Measurements from ENCODE around the gene SLC1A2.

SLC1A2 gene

DNA sequence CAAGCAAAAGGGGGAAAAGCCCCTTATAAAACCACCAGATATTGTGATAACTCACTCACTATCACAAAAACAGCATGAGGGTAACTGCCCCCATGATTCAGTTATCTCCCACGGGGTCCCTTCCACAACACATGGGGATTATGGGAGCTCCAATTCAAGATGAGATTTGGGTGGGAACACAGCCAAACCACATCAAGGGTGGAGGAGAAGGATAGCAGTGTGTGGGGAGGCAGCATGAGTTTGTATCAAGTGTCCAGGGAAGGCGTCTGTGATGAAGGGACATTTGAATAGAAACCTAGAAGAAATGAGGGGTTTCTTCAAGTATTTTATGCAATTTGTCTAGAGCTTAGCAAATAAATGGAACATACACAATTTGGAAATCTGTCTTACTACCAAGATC lies 98.2 kb downstream of the SLC1A2 start:
- no peak for TF ChIP-seq ZC3H10 (CRISPR knock-in tag; IDR thresholded peaks at IDR 0.05)
- TF ChIP-seq, protein P1, sequence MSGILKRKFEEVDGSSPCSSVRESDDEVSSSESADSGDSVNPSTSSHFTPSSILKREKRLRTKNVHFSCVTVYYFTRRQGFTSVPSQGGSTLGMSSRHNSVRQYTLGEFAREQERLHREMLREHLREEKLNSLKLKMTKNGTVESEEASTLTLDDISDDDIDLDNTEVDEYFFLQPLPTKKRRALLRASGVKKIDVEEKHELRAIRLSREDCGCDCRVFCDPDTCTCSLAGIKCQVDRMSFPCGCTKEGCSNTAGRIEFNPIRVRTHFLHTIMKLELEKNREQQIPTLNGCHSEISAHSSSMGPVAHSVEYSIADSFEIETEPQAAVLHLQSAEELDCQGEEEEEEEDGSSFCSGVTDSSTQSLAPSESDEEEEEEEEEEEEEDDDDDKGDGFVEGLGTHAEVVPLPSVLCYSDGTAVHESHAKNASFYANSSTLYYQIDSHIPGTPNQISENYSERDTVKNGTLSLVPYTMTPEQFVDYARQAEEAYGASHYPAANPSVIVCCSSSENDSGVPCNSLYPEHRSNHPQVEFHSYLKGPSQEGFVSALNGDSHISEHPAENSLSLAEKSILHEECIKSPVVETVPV (CRISPR knock-in tag; IDR thresholded peaks at IDR 0.05): no peak
- no peak for TF ChIP-seq ZNF70 (CRISPR knock-in tag; IDR thresholded peaks at IDR 0.05)
- no peak for TF ChIP-seq ESRRG (CRISPR knock-in tag; IDR thresholded peaks at IDR 0.05)
- no peak for ATAC-seq

DNA sequence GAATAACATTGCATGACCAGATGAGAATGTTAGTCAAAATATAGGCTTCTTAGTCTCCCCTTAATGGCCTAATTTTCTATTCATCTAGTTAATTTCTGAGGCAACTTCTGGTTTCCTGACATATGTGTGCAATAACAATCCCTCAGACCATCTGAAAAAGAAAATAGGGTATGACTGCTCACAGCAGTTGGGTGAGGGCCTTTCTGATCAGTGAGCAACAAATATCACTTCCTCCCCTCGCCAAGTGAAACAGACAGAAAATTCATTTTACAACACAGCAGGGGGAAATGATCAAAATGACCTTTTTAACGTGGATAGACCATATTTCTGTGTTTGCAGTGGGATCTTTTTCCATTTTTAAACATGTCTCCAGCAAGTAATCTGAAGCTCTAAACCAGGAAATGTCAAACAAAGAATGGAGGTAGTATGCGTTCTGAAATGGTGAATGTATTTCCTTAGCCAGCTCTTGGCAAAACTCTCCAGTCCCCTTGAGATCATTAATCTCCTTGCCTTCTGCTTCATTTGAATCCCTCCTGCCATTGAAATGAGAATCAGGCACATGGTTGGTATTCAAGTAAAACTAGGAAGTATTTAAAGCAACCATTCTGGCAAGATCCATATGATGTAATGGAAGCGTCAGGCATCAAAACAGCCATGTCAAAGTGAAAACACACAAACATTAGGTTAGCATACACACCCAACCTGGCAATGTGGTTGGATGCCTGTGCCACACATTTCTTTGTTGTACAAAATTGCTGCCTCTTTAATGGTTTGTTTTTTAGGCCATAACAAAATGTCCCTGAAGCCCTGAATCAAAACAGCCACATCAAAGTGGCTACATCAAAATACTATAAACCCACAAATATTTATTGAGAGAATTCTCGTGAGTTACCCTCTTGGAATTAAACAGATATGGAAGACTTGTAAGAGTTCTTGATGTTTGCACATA lies 100.1 kb downstream of the SLC1A2 start:
- no peak for ATAC-seq

DNA sequence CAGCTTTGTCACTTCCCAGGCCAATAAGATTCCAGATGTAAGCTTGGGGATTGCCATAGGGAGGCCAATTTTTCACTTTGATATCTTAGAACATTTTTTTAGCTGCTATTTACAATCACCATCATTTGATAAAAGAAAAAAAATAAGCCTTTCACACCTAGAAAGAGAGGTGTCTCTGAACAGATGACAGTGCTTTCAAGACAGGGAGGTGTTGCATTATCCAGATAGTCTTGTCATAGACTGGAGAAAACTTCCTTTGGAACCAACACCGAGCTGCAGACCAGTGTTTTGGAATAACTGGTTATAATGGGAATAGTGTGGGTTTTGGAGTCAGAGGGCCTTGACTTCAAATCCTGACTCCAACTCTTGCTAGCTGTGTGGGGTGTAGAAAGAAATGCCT lies 101.0 kb downstream of the SLC1A2 start:
- ATAC-seq: no peak
- TF ChIP-seq ZFP3 (CRISPR knock-in tag; IDR thresholded peaks at IDR 0.05) (no peak), ZNF70 (CRISPR knock-in tag; IDR thresholded peaks at IDR 0.05) (no peak), TOX (CRISPR knock-in tag; IDR thresholded peaks at IDR 0.05; ENCODE audit: borderline replicate concordance) (no peak), PPARA (CRISPR knock-in tag; IDR thresholded peaks at IDR 0.05; ENCODE audit: borderline replicate concordance) (no peak), ESRRG (CRISPR knock-in tag; IDR thresholded peaks at IDR 0.05) (no peak), ZNF565 (CRISPR knock-in tag; conservative IDR thresholded peaks at IDR 0.05; ENCODE audit: low read depth) (no peak), ZNF8 (CRISPR knock-in tag; IDR thresholded peaks at IDR 0.05) (no peak), ISL1 (CRISPR knock-in tag; IDR thresholded peaks at IDR 0.05) (no peak), ZC3H10 (CRISPR knock-in tag; IDR thresholded peaks at IDR 0.05) (no peak), CSDC2 (CRISPR knock-in tag; IDR thresholded peaks at IDR 0.05) (no peak)
- TF ChIP-seq, protein P2, sequence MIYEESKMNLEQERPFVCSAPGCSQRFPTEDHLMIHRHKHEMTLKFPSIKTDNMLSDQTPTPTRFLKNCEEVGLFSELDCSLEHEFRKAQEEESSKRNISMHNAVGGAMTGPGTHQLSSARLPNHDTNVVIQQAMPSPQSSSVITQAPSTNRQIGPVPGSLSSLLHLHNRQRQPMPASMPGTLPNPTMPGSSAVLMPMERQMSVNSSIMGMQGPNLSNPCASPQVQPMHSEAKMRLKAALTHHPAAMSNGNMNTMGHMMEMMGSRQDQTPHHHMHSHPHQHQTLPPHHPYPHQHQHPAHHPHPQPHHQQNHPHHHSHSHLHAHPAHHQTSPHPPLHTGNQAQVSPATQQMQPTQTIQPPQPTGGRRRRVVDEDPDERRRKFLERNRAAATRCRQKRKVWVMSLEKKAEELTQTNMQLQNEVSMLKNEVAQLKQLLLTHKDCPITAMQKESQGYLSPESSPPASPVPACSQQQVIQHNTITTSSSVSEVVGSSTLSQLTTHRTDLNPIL (CRISPR knock-in tag; IDR thresholded peaks at IDR 0.05; ENCODE audit: low read depth): no peak
- TF ChIP-seq, protein P1 (CRISPR knock-in tag; IDR thresholded peaks at IDR 0.05): no peak
- TF ChIP-seq, protein P3, sequence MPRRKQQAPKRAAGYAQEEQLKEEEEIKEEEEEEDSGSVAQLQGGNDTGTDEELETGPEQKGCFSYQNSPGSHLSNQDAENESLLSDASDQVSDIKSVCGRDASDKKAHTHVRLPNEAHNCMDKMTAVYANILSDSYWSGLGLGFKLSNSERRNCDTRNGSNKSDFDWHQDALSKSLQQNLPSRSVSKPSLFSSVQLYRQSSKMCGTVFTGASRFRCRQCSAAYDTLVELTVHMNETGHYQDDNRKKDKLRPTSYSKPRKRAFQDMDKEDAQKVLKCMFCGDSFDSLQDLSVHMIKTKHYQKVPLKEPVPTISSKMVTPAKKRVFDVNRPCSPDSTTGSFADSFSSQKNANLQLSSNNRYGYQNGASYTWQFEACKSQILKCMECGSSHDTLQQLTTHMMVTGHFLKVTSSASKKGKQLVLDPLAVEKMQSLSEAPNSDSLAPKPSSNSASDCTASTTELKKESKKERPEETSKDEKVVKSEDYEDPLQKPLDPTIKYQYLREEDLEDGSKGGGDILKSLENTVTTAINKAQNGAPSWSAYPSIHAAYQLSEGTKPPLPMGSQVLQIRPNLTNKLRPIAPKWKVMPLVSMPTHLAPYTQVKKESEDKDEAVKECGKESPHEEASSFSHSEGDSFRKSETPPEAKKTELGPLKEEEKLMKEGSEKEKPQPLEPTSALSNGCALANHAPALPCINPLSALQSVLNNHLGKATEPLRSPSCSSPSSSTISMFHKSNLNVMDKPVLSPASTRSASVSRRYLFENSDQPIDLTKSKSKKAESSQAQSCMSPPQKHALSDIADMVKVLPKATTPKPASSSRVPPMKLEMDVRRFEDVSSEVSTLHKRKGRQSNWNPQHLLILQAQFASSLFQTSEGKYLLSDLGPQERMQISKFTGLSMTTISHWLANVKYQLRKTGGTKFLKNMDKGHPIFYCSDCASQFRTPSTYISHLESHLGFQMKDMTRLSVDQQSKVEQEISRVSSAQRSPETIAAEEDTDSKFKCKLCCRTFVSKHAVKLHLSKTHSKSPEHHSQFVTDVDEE (CRISPR knock-in tag; IDR thresholded peaks at IDR 0.05): no peak

More for the DNA sequence above, 100.1 kb downstream of the SLC1A2 start:
- no peak for TF ChIP-seq CSDC2 (CRISPR knock-in tag; IDR thresholded peaks at IDR 0.05)
- TF ChIP-seq, protein P4, sequence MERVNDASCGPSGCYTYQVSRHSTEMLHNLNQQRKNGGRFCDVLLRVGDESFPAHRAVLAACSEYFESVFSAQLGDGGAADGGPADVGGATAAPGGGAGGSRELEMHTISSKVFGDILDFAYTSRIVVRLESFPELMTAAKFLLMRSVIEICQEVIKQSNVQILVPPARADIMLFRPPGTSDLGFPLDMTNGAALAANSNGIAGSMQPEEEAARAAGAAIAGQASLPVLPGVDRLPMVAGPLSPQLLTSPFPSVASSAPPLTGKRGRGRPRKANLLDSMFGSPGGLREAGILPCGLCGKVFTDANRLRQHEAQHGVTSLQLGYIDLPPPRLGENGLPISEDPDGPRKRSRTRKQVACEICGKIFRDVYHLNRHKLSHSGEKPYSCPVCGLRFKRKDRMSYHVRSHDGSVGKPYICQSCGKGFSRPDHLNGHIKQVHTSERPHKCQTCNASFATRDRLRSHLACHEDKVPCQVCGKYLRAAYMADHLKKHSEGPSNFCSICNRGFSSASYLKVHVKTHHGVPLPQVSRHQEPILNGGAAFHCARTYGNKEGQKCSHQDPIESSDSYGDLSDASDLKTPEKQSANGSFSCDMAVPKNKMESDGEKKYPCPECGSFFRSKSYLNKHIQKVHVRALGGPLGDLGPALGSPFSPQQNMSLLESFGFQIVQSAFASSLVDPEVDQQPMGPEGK (CRISPR knock-in tag; IDR thresholded peaks at IDR 0.05; ENCODE audit: borderline replicate concordance): no peak
- no peak for TF ChIP-seq ARNTL (CRISPR knock-in tag; IDR thresholded peaks at IDR 0.05; ENCODE audit: borderline replicate concordance, low read depth)
- TF ChIP-seq, protein P1 (CRISPR knock-in tag; IDR thresholded peaks at IDR 0.05): no peak
- no peak for TF ChIP-seq RARB (CRISPR knock-in tag; IDR thresholded peaks at IDR 0.05)
- TF ChIP-seq ZNF565 (CRISPR knock-in tag; conservative IDR thresholded peaks at IDR 0.05; ENCODE audit: low read depth): no peak
- no peak for TF ChIP-seq ZFP30 (CRISPR knock-in tag; IDR thresholded peaks at IDR 0.05)
- no peak for TF ChIP-seq ESRRG (CRISPR knock-in tag; IDR thresholded peaks at IDR 0.05)
- no peak for TF ChIP-seq TOX (CRISPR knock-in tag; IDR thresholded peaks at IDR 0.05; ENCODE audit: borderline replicate concordance)
- TF ChIP-seq, protein P3 (CRISPR knock-in tag; IDR thresholded peaks at IDR 0.05): no peak
- TF ChIP-seq BACH2 (CRISPR knock-in tag; IDR thresholded peaks at IDR 0.05; ENCODE audit: borderline replicate concordance): no peak
- TF ChIP-seq OSR1 (CRISPR knock-in tag; IDR thresholded peaks at IDR 0.05): no peak
- no peak for TF ChIP-seq PPARA (CRISPR knock-in tag; IDR thresholded peaks at IDR 0.05; ENCODE audit: borderline replicate concordance)
- no peak for TF ChIP-seq TCF4 (CRISPR knock-in tag; IDR thresholded peaks at IDR 0.05; ENCODE audit: borderline replicate concordance)
- TF ChIP-seq GLIS3 (CRISPR knock-in tag; IDR thresholded peaks at IDR 0.05): no peak
- TF ChIP-seq ZNF70 (CRISPR knock-in tag; IDR thresholded peaks at IDR 0.05): no peak
- no peak for TF ChIP-seq ZC3H10 (CRISPR knock-in tag; IDR thresholded peaks at IDR 0.05)
- no peak for TF ChIP-seq SNAI2 (CRISPR knock-in tag; IDR thresholded peaks at IDR 0.05)
- no peak for TF ChIP-seq ISL1 (CRISPR knock-in tag; IDR thresholded peaks at IDR 0.05)

All from SK-N-SH treated with all-trans-retinoic acid at 6 μM for 48 hours (cell line).